Neural cell (in vitro differentiated cells): ENCODE measurements around the gene CHD8. TPM values are rescaled to one million over a fixed set of nuclear protein-coding genes. Genes with fewer than 3 reads are reported as not detected.
"Not testable (repeated sequence)": the region's sequence is repeated elsewhere in the genome, so short reads cannot be mapped to it uniquely, and the experiment has no call there.

Source experiments
- H2AFZ ChIP-seq: fragments of 200-600, 300-800 bp; sonication (generic), shearing (Covaris generic); 2 replicates; pipeline ENCODE4 v1.6.0; 2014; ENCODE audit warnings: low read depth, mild to moderate bottlenecking, antibody characterized with exemption, low read length, moderate library complexity
- H3F3A ChIP-seq: fragments of 200-600 bp; shearing (Covaris generic); 2 replicates; pipeline ENCODE4 v1.6.1; 2016; ENCODE audit warnings: mild to moderate bottlenecking, moderate library complexity, mixed read lengths, antibody characterized with exemption, low read length; ENCODE audit not compliant: insufficient read depth, poor library complexity, severe bottlenecking
- H3K27ac ChIP-seq: fragments of 200-600, 300-800 bp; sonication (generic), shearing (Covaris generic); 2 replicates; pipeline ENCODE4 v1.5.1; 2014; ENCODE audit warnings: mild to moderate bottlenecking, low read length, moderate library complexity
- H3K27me3 ChIP-seq: fragments of 300-800, 200-600 bp; sonication (generic), shearing (Covaris generic); 2 replicates; pipeline ENCODE4 v1.6.0; 2014; ENCODE audit warnings: mild to moderate bottlenecking, low read depth, low read length, moderate library complexity; ENCODE audit not compliant: insufficient read depth
- H3K36me3 ChIP-seq: fragments of 300-800, 200-600 bp; sonication (generic), shearing (Covaris generic); 2 replicates; pipeline ENCODE4 v1.5.1; 2014; ENCODE audit warnings: mild to moderate bottlenecking, antibody characterized with exemption, low read length, moderate library complexity; ENCODE audit not compliant: insufficient read depth
- H3K4me2 ChIP-seq: fragments of 300-800, 200-600 bp; sonication (generic), shearing (Covaris generic); 2 replicates; pipeline ENCODE4 v1.6.0; 2014; ENCODE audit warnings: mild to moderate bottlenecking, low read length
- H3K4me3 ChIP-seq: fragments of 300-800, 200-600 bp; sonication (generic), shearing (Covaris generic); 2 replicates; pipeline ENCODE4 v1.5.1; 2014; ENCODE audit warnings: mild to moderate bottlenecking, low read length, moderate library complexity
- H3K79me2 ChIP-seq: fragments of 200-600 bp; shearing (Covaris generic); replicated peaks from 2 replicates; pipeline ENCODE4 v1.6.0; 2014; ENCODE audit warnings: mild to moderate bottlenecking, low read length, moderate library complexity; ENCODE audit not compliant: insufficient read depth
- H3K9ac ChIP-seq: fragments of 300-800, 200-600 bp; sonication (generic), shearing (Covaris generic); 2 replicates; pipeline ENCODE4 v1.6.1; 2016; ENCODE audit warnings: mild to moderate bottlenecking, low read length, mixed read lengths
- H3K9me2 ChIP-seq: fragments of 200-600 bp; shearing (Covaris generic); 2 replicates; pipeline ENCODE4 v1.6.1; 2016; ENCODE audit warnings: mild to moderate bottlenecking, low read length, mixed read lengths; ENCODE audit not compliant: insufficient read depth
- H3K9me3 ChIP-seq: fragments of 200-600, 300-800 bp; sonication (generic), shearing (Covaris generic); 2 replicates; pipeline ENCODE4 v1.6.1; 2016; ENCODE audit warnings: mild to moderate bottlenecking, mixed run types, low read length, moderate library complexity, mixed read lengths
- H4K20me1 ChIP-seq: fragments of 200-600 bp; shearing (Covaris generic); 2 replicates; pipeline ENCODE4 v1.6.1; 2016; ENCODE audit warnings: mild to moderate bottlenecking, mixed run types; ENCODE audit not compliant: insufficient read depth
- EP300 ChIP-seq: fragments of 450-650 bp; conservative IDR thresholded peaks from 2 replicates; pipeline ENCODE4 v1.6.1; 2014; ENCODE audit warnings: antibody characterized with exemption, mild to moderate bottlenecking, moderate library complexity; ENCODE audit not compliant: poor library complexity, severe bottlenecking
- EZH2 ChIP-seq: fragments of 200-600, 300-800 bp; shearing (Covaris generic), sonication (generic); IDR thresholded peaks from 2 replicates; pipeline ENCODE4 v1.6.1; 2014; ENCODE audit warnings: antibody characterized with exemption, low read length, borderline replicate concordance, mild to moderate bottlenecking; ENCODE audit not compliant: insufficient read depth, poor library complexity, severe bottlenecking
- MXI1 ChIP-seq: fragments of 450-650 bp; conservative IDR thresholded peaks from 2 replicates; pipeline ENCODE4 v1.6.1; 2014; ENCODE audit warnings: antibody characterized with exemption, mild to moderate bottlenecking; ENCODE audit not compliant: poor library complexity, severe bottlenecking
- POLR2AphosphoS5 ChIP-seq: IDR thresholded peaks from 2 replicates; pipeline ENCODE4 v1.6.1; 2012
- RAD21 ChIP-seq: fragments of 450-650 bp; conservative IDR thresholded peaks from 2 replicates; pipeline ENCODE4 v1.6.1; 2014; ENCODE audit warnings: antibody characterized with exemption, mild to moderate bottlenecking, moderate library complexity
- REST ChIP-seq: IDR thresholded peaks from 2 replicates; pipeline ENCODE4 v1.6.1; 2012; ENCODE audit warnings: borderline replicate concordance
- SMC3 ChIP-seq: fragments of 450-650 bp; conservative IDR thresholded peaks from 2 replicates; pipeline ENCODE4 v1.6.1; 2014; ENCODE audit warnings: antibody characterized with exemption, mild to moderate bottlenecking, moderate library complexity; ENCODE audit not compliant: poor library complexity
- TAF1 ChIP-seq: IDR thresholded peaks from 2 replicates; pipeline ENCODE4 v1.6.1; 2012; ENCODE audit warnings: low read depth
- polyA plus RNA-seq: library from polyadenylated mRNA; depleted of rRNA; stranded (reverse); fragments of >200 nt; gene quantifications from 2 replicates; pipeline ENCODE4 v1.2.3, GENCODE V29; 2014
- TF ChIP-seq, protein P1 (sequence below): fragments of 450-650 bp; IDR thresholded peaks from 2 replicates; pipeline ENCODE4 v1.5.1; 2014; ENCODE audit warnings: antibody characterized with exemption, mild to moderate bottlenecking, moderate library complexity; ENCODE audit not compliant: poor library complexity, severe bottlenecking

Gene CHD8
- polyA plus RNA-seq, 1 donor from 2014 or later: 44.1 TPM

- Histone ChIP-seq H3K27me3 (no peaks in the 10 kb centered on the region), H3K27ac (no peak overlapping the region), H3K4me3 (no peak overlapping the region), H4K20me1 (peaks cover 5% of the 10 kb centered on the region), H3K36me3 (no peaks in the 10 kb centered on the region), H3K9me2 (no peaks in the 10 kb centered on the region), H3K9me3 (no peaks in the 10 kb centered on the region), H3K79me2 (peaks cover 77% of the 10 kb centered on the region), H3F3A (peaks cover 4% of the 10 kb centered on the region), H2AFZ (no peak overlapping the region), H3K9ac (no peak overlapping the region), H3K4me2 (no peak overlapping the region)
- TF ChIP-seq POLR2AphosphoS5: no peak
- TF ChIP-seq SMC3: no peak
- no peak for TF ChIP-seq RAD21
- no peak for TF ChIP-seq REST
- TF ChIP-seq MXI1: no peak
- TF ChIP-seq, protein P1, sequence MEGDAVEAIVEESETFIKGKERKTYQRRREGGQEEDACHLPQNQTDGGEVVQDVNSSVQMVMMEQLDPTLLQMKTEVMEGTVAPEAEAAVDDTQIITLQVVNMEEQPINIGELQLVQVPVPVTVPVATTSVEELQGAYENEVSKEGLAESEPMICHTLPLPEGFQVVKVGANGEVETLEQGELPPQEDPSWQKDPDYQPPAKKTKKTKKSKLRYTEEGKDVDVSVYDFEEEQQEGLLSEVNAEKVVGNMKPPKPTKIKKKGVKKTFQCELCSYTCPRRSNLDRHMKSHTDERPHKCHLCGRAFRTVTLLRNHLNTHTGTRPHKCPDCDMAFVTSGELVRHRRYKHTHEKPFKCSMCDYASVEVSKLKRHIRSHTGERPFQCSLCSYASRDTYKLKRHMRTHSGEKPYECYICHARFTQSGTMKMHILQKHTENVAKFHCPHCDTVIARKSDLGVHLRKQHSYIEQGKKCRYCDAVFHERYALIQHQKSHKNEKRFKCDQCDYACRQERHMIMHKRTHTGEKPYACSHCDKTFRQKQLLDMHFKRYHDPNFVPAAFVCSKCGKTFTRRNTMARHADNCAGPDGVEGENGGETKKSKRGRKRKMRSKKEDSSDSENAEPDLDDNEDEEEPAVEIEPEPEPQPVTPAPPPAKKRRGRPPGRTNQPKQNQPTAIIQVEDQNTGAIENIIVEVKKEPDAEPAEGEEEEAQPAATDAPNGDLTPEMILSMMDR: no peak
- no peak for TF ChIP-seq EP300
- no peak for TF ChIP-seq EZH2
- no peak for TF ChIP-seq TAF1
Observed at GRCh38 chr14:21379338-21379737, 76.6 kb downstream of the CHD8 start.

DNA sequence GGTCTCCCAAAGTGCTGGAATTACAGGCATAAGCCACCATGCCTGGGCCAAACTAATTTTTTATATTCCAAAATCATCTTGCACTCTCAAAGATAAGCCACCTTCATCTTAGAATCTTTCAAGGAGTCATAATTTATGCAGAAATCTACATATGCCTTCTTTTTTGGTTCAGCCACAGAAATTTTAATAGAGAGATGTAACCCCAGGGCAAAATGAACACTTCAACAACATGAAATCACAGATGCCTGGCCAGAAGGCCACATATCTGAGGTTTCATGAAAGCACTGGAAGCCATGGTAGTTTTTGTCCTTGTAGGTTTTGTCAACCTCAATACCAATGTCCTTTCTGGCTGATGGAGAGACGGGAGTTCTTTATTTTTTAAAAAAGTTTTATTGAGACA, 81.9 kb downstream of the CHD8 start:
- no peaks in the 10 kb centered on the region for H3K27me3 ChIP-seq
- peaks cover 4% of the 10 kb centered on the region for H3F3A ChIP-seq
- no peaks in the 10 kb centered on the region for H3K9me3 ChIP-seq
- H3K36me3 ChIP-seq: no peaks in the 10 kb centered on the region
- no peaks in the 10 kb centered on the region for H3K9me2 ChIP-seq
- H2AFZ ChIP-seq: no peak overlapping the region
- H3K4me2 ChIP-seq: no peak overlapping the region
- peaks cover 5% of the 10 kb centered on the region for H4K20me1 ChIP-seq
- no peak overlapping the region for H3K9ac ChIP-seq
- H3K4me3 ChIP-seq: no peak overlapping the region
- H3K79me2 ChIP-seq: peaks cover 36% of the 10 kb centered on the region
- TF ChIP-seq MXI1 (no peak), EP300 (no peak), REST (no peak), RAD21 (no peak), EZH2 (no peak), TAF1 (no peak), POLR2AphosphoS5 (no peak), SMC3 (no peak)
- TF ChIP-seq, protein P1: no peak
- no peak overlapping the region for H3K27ac ChIP-seq

DNA sequence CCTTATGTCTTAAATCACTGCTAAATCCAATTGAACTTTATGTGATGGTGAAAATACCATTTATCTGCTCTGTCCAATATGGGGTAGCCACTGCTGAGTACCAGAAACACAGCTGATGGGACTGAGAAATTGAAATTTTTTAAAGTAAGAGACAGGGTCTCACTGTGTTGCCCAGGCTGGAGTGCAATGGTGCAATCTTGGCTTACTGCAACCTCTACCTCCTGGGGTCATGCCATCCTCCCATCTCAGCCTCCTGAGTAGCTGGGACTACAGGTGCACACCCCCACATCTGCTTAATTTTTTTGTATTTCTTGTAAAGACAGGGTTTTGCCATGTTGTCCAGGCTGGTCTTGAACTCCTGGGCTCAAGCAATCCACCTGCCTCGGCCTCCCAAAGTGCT, 83.1 kb downstream of the CHD8 start:
- not testable (repeated sequence) for H3K27ac ChIP-seq, H3K9ac ChIP-seq, H3K4me3 ChIP-seq, H2AFZ ChIP-seq, H4K20me1 ChIP-seq, H3F3A ChIP-seq, H3K27me3 ChIP-seq, H3K36me3 ChIP-seq, H3K9me3 ChIP-seq, H3K9me2 ChIP-seq, H3K4me2 ChIP-seq
- H3K79me2 ChIP-seq: peaks cover 24% of the 10 kb centered on the region
